MM.1S (cell line): ENCODE measurements around the gene SLC2A5.

Experiments
- CTCF ChIP-seq: fragments of 300-600 bp; sonication (generic); IDR thresholded peaks from 2 replicates; pipeline ENCODE4 v1.5.1; 2016; ENCODE audit warnings: antibody characterized with exemption, low read length, mixed read lengths
- EZH2phosphoT487 ChIP-seq: fragments of 300-600 bp; sonication (generic); IDR thresholded peaks from 2 replicates; pipeline ENCODE4 v1.6.1; 2018; ENCODE audit warnings: antibody characterized with exemption, low read length

GRCh38 chr1:9115351-9116205, 46.1 kb upstream of the SLC2A5 start:
- TF ChIP-seq EZH2phosphoT487: no peak
- TF ChIP-seq CTCF: no peak
